ENCODE data around the gene TTC28. TPM values are rescaled to one million over a fixed set of nuclear protein-coding genes. Genes with fewer than 3 reads are reported as not detected.

Gene TTC28
- total RNA-seq, 1 donor: 55.8 TPM

DNA sequence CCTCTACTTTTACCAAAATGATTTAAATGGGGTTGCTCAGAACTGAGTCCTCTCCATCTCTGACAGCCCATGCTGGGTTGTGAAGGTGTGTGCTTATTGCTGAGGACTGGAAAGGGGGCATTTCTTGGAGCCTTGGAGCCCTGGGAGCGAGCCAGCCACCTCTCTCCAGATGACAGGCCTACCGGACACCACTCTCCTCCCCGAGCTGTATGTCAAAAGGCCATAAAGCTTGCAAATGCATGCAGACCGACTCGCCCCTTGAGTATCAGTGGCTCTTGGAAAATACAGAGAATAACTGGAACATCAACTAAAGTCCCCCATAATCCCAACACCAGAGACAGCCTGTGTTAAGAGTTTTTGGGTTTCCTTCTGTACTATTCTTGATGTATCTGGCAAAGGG is 692.7 kb downstream of the TTC28 start:
- no peak overlapping the region for H3K4me3 ChIP-seq (ENCODE audit: low read depth, low read length)
- TF ChIP-seq, protein P1, sequence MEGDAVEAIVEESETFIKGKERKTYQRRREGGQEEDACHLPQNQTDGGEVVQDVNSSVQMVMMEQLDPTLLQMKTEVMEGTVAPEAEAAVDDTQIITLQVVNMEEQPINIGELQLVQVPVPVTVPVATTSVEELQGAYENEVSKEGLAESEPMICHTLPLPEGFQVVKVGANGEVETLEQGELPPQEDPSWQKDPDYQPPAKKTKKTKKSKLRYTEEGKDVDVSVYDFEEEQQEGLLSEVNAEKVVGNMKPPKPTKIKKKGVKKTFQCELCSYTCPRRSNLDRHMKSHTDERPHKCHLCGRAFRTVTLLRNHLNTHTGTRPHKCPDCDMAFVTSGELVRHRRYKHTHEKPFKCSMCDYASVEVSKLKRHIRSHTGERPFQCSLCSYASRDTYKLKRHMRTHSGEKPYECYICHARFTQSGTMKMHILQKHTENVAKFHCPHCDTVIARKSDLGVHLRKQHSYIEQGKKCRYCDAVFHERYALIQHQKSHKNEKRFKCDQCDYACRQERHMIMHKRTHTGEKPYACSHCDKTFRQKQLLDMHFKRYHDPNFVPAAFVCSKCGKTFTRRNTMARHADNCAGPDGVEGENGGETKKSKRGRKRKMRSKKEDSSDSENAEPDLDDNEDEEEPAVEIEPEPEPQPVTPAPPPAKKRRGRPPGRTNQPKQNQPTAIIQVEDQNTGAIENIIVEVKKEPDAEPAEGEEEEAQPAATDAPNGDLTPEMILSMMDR (IDR thresholded peaks at IDR 0.05; ENCODE audit: insufficient read depth, low read length): no peak
- no peak for DNase-seq (ENCODE audit: low read depth)

DNA sequence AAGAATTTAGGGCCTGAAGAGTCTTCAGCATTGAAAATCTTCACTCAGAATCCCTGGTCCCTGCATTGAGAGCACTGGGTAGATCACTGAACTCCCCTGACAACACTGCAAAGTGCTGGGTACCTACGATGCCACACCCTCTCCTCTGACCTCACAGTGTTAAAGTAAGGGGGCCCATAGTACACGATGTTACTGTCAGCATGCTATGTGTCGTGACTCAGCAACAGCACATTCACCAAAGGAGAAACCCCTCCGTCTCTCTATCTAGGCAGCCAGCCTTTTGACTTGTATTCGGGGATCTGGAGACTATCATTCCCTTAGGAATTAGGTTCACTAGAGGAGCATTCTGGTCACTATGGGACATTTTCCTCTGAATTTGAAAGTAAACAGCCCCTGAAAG is 693.2 kb downstream of the TTC28 start:
- H3K4me3 ChIP-seq (ENCODE audit: low read depth, low read length): no peak overlapping the region
- DNase-seq (ENCODE audit: low read depth): no peak
- TF ChIP-seq, protein P1 (IDR thresholded peaks at IDR 0.05; ENCODE audit: insufficient read depth, low read length): no peak

GRCh38 chr22:27985323-27986275 is 694.0 kb downstream of the TTC28 start:
- no peak for DNase-seq (ENCODE audit: low read depth)
- H3K4me3 ChIP-seq (ENCODE audit: low read depth, low read length): no peak overlapping the region
- TF ChIP-seq, protein P1 (IDR thresholded peaks at IDR 0.05; ENCODE audit: insufficient read depth, low read length): no peak

DNA sequence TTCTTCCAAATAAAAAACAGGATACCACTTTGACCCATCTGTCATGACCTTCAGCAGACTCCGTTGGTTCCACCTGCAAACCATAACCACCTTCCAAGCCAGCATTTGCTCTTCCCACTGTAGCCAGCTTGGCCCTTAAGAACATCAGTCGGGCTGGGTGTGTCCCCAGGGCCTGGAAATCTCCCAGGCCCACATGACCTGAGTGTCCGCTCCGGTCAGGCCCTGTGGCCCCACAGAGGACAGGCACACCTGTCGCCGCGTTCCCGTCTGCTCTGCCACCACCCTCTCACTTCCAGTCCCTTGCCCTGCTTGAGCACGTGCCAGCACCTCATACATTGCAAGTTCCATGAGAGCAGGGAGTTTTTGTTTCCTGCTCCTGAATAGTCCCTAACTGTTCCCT is 694.9 kb downstream of the TTC28 start:
- DNase-seq (ENCODE audit: low read depth): no peak
- no peak overlapping the region for H3K4me3 ChIP-seq (ENCODE audit: low read depth, low read length)
- TF ChIP-seq, protein P1 (IDR thresholded peaks at IDR 0.05; ENCODE audit: insufficient read depth, low read length): no peak

DNA sequence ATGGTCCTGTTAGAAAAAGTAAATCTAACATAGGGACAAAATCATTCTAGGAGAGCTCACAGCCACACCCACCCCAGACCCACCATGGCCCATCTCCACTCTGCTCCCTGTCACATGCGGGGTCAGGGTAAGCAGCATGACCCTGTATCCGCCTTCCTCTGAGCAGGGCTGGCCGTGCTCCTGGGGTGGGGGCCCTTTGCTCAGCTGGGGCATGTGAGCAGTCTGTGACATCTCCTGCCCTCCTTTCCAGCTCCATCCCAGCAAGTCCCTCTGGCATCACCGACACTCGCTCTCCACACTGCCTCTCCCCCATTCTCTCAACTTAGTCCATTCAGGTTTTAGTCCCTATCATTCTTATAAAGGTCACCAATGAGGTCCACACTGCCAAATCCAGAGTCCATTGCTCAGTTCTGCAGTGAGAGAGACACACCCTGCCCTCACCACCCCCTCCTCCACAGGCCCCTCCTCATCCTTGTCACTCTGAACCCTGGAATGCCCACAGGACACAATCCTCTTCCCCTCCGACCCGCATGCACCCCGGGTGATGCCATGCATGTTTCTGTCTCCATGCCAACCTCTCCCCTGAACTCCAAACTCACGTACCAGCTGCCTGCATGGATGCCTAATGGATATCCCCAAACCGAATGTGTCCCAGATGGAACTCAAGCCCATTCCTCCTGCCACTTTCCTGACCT is 695.5 kb downstream of the TTC28 start:
- TF ChIP-seq, protein P1 (IDR thresholded peaks at IDR 0.05; ENCODE audit: insufficient read depth, low read length): no peak
- H3K4me3 ChIP-seq (ENCODE audit: low read depth, low read length): no peak overlapping the region
- DNase-seq (ENCODE audit: low read depth): no peak

DNA sequence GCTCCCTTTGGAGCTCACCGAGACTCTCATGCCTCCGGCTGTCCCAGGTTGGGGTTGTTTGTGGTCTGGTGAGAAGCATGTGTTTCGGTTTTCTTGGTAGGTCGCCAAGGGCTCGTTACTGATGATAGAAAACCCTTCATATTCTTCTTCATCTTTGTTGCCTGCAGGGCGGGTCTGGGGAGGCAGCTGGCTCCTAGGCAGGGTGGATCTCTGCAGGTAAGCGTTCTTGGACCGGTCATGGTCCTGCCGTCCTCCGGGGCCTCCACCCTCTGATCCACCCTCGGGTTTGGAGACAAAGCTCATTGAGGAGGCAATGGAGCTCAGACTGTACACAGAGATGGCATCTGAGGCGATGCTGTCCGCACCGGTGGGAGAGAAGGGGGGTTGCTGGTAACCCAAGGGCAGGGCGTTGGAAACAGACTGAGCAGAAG is 696.3 kb downstream of the TTC28 start:
- H3K4me3 ChIP-seq (ENCODE audit: low read depth, low read length): no peak overlapping the region
- TF ChIP-seq, protein P1 (IDR thresholded peaks at IDR 0.05; ENCODE audit: insufficient read depth, low read length): no peak
- no peak for DNase-seq (ENCODE audit: low read depth)

Measured in fibroblast of the aortic adventitia (primary cell).